Measurements from ENCODE around the gene WDR77. TPM values are rescaled to one million over a fixed set of nuclear protein-coding genes. Genes with fewer than 3 reads are reported as not detected.

The WDR77 gene
- polyA plus RNA-seq, 10 donors = 34.1 to 43.6 (median 38.4) TPM

Other genes starting within 250 kb of the WDR77 start
- 1 to 10 TPM in 9 of 10 donors, under 1 TPM in 1; 0.98 to 8.7 (median 2.3) TPM for gene DENND2D, start 248.6 kb downstream of the WDR77 start, polyA plus RNA-seq (ENCODE audit: insufficient read length in 10 of 10)
- gene CHI3L2, start 221.5 kb downstream of the WDR77 start, polyA plus RNA-seq (ENCODE audit: insufficient read length in 10 of 10) = 1 to 10 TPM in 2 of 10 donors, under 1 TPM in 1, not detected in 7; 0.68 to 1.3 (median 1.2) TPM
- gene CHIA, start 158.4 kb downstream of the WDR77 start, polyA plus RNA-seq (ENCODE audit: insufficient read length in 10 of 10) = not detected
- gene OVGP1, start 21.5 kb downstream of the WDR77 start, polyA plus RNA-seq (ENCODE audit: insufficient read length in 10 of 10) = 1 to 10 TPM in 5 of 10 donors, under 1 TPM in 5; 0.48 to 3.4 (median 1.0) TPM
- 100 to 1,000 TPM; 259 to 303 (median 289) TPM for gene ATP5PB, start 208 bp upstream of the WDR77 start, polyA plus RNA-seq (ENCODE audit: insufficient read length in 10 of 10)
- gene C1orf162, start 24.7 kb upstream of the WDR77 start, polyA plus RNA-seq (ENCODE audit: insufficient read length in 10 of 10) = 1 to 10 TPM; 2.1 to 6.3 (median 4.3) TPM
- 1 to 10 TPM in 1 of 10 donors, under 1 TPM in 9; 0.36 to 1.0 (median 0.74) TPM for gene ADORA3, start 54.4 kb upstream of the WDR77 start, polyA plus RNA-seq (ENCODE audit: insufficient read length in 10 of 10)
- gene TMIGD3, start 54.4 kb upstream of the WDR77 start, polyA plus RNA-seq (ENCODE audit: insufficient read length in 10 of 10) = 1 to 10 TPM in 1 of 10 donors, under 1 TPM in 9; 0.32 to 1.1 (median 0.69) TPM
- 10 to 100 TPM; 54.6 to 65.0 (median 60.4) TPM for gene RAP1A, start 170.5 kb upstream of the WDR77 start, polyA plus RNA-seq (ENCODE audit: insufficient read length in 10 of 10)

Data from muscle of back (tissue), 10 donors.